ENCODE data around the gene ARHGEF4.

- TF ChIP-seq, protein P1, sequence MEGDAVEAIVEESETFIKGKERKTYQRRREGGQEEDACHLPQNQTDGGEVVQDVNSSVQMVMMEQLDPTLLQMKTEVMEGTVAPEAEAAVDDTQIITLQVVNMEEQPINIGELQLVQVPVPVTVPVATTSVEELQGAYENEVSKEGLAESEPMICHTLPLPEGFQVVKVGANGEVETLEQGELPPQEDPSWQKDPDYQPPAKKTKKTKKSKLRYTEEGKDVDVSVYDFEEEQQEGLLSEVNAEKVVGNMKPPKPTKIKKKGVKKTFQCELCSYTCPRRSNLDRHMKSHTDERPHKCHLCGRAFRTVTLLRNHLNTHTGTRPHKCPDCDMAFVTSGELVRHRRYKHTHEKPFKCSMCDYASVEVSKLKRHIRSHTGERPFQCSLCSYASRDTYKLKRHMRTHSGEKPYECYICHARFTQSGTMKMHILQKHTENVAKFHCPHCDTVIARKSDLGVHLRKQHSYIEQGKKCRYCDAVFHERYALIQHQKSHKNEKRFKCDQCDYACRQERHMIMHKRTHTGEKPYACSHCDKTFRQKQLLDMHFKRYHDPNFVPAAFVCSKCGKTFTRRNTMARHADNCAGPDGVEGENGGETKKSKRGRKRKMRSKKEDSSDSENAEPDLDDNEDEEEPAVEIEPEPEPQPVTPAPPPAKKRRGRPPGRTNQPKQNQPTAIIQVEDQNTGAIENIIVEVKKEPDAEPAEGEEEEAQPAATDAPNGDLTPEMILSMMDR (IDR thresholded peaks at IDR 0.05; ENCODE audit: extremely low read depth in 1 of 2, insufficient read depth in 1 of 2, low read depth in 1 of 2, low read length in 2 of 2): no peak
- no peak for TF ChIP-seq MYC (IDR thresholded peaks at IDR 0.05; ENCODE audit: low read depth, low read length)
- no peak for TF ChIP-seq POLR2A (IDR thresholded peaks at IDR 0.05; ENCODE audit: low read depth, low read length)
- no peak for TF ChIP-seq POLR2AphosphoS5 (IDR thresholded peaks at IDR 0.05; ENCODE audit: insufficient read depth, low read depth, low read length)
- TF ChIP-seq, protein P2, sequence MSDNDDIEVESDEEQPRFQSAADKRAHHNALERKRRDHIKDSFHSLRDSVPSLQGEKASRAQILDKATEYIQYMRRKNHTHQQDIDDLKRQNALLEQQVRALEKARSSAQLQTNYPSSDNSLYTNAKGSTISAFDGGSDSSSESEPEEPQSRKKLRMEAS (IDR thresholded peaks at IDR 0.05; ENCODE audit: insufficient read depth, insufficient read length): no peak
- TF ChIP-seq JUN (IDR thresholded peaks at IDR 0.05; ENCODE audit: borderline replicate concordance, insufficient read depth, insufficient read length, low read depth): no peak
- TF ChIP-seq EZH2 (IDR thresholded peaks at IDR 0.05; ENCODE audit: borderline replicate concordance, low read depth, low read length, severe bottlenecking): no peak
- TF ChIP-seq FOS (IDR thresholded peaks at IDR 0.05; ENCODE audit: borderline replicate concordance, insufficient read depth, low read length): no peak
- no peak for TF ChIP-seq GATA2 (IDR thresholded peaks at IDR 0.05; ENCODE audit: insufficient read depth, insufficient read length, low read depth, low read length)
Observed at GRCh38 chr2:131067465-131068125, 230.9 kb downstream of the ARHGEF4 start.

Measured in endothelial cell of umbilical vein (primary cell).